Astrocyte (in vitro differentiated cells and primary cell): ENCODE results near the gene OMG. TPM values are rescaled to one million over a fixed set of nuclear protein-coding genes. Genes with fewer than 3 reads are reported as not detected.

ENCODE experiments used
- DNase-seq: peaks from one replicate; pipeline ENCODE4 v3.0.0-alpha.2; 2010; ENCODE audit warnings: low read depth
- FAIRE-seq: peaks from 2 replicates; lab custom pipeline; 2011; peaks lifted over from hg19 to GRCh38; lab: Jason Lieb, UNC
- H2AFZ ChIP-seq: 2 replicates; pipeline ENCODE4 v1.6.0; 2012; ENCODE audit warnings: low read depth, low read length, inconsistent platforms
- H3K27ac ChIP-seq: 2 replicates; pipeline ENCODE4 v1.5.1; 2011; ENCODE audit warnings: low read depth, low read length, inconsistent platforms
- H3K27me3 ChIP-seq: 2 replicates; pipeline ENCODE4 v1.6.0; 2011; ENCODE audit warnings: low read length, inconsistent platforms; ENCODE audit not compliant: insufficient read depth
- H3K36me3 ChIP-seq: 2 replicates; pipeline ENCODE4 v1.5.1; 2011; ENCODE audit warnings: low read length, inconsistent platforms; ENCODE audit not compliant: insufficient read depth
- H3K4me1 ChIP-seq: 2 replicates; pipeline ENCODE4 v1.5.1; 2011; ENCODE audit warnings: low read length, inconsistent platforms; ENCODE audit not compliant: insufficient read depth
- H3K4me2 ChIP-seq: 2 replicates; pipeline ENCODE4 v1.6.0; 2012; ENCODE audit warnings: low read length, inconsistent platforms
- H3K4me3 ChIP-seq: 2 replicates; pipeline ENCODE4 v1.5.1; 2011; ENCODE audit warnings: low read depth, mild to moderate bottlenecking, low read length, inconsistent platforms; ENCODE audit not compliant: insufficient read depth
- H3K79me2 ChIP-seq: 2 replicates; pipeline ENCODE4 v1.6.0; 2012; ENCODE audit warnings: mild to moderate bottlenecking, low read length, inconsistent platforms; ENCODE audit not compliant: insufficient read depth
- H3K9ac ChIP-seq: 2 replicates; pipeline ENCODE4 v1.6.0; 2012; ENCODE audit warnings: mild to moderate bottlenecking, low read length, inconsistent platforms
- H3K9me3 ChIP-seq: 2 replicates; pipeline ENCODE4 v1.5.1; 2012; ENCODE audit warnings: low read depth, mild to moderate bottlenecking, low read length, inconsistent platforms; ENCODE audit not compliant: insufficient read depth
- H4K20me1 ChIP-seq: 2 replicates; pipeline ENCODE4 v1.6.0; 2012; ENCODE audit warnings: low read length, inconsistent platforms; ENCODE audit not compliant: insufficient read depth
- H3K27ac Mint-ChIP-seq: one replicate; pipeline ENCODE4 v1.8.0; 2021; ENCODE audit warnings: mild to moderate bottlenecking, mixed read lengths; ENCODE audit not compliant: unreplicated experiment
- H3K27me3 Mint-ChIP-seq: one replicate; pipeline ENCODE4 v1.8.0; 2021; ENCODE audit warnings: low read depth, mixed read lengths; ENCODE audit not compliant: unreplicated experiment
- H3K36me3 Mint-ChIP-seq: one replicate; pipeline ENCODE4 v1.8.0; 2021; ENCODE audit warnings: low read depth, mixed read lengths; ENCODE audit not compliant: unreplicated experiment
- H3K4me1 Mint-ChIP-seq: one replicate; pipeline ENCODE4 v1.8.0; 2021; ENCODE audit warnings: low read depth, mixed read lengths; ENCODE audit not compliant: unreplicated experiment
- H3K4me3 Mint-ChIP-seq: one replicate; pipeline ENCODE4 v1.8.0; 2021; ENCODE audit warnings: mild to moderate bottlenecking, moderate library complexity, mixed read lengths; ENCODE audit not compliant: unreplicated experiment
- H3K9me3 Mint-ChIP-seq: one replicate; pipeline ENCODE4 v1.8.0; 2021; ENCODE audit warnings: mild to moderate bottlenecking, mixed read lengths; ENCODE audit not compliant: unreplicated experiment
- CTCF ChIP-seq: IDR thresholded peaks from 2 replicates; pipeline ENCODE4 v1.5.1; 2011; ENCODE audit warnings: low read depth, mild to moderate bottlenecking, inconsistent platforms, low read length, moderate library complexity; ENCODE audit not compliant: insufficient read depth
- EZH2 ChIP-seq: IDR thresholded peaks from 2 replicates; pipeline ENCODE4 v1.6.1; 2012; ENCODE audit warnings: mild to moderate bottlenecking, low read length, inconsistent platforms; ENCODE audit not compliant: insufficient read depth
- total RNA-seq: library from RNA; stranded (reverse); gene quantifications from 2 replicates; pipeline ENCODE4 v1.2.1, GENCODE V29; 2021

Gene OMG
- total RNA-seq, 1 donor from 2014 or later = not detected

DNA sequence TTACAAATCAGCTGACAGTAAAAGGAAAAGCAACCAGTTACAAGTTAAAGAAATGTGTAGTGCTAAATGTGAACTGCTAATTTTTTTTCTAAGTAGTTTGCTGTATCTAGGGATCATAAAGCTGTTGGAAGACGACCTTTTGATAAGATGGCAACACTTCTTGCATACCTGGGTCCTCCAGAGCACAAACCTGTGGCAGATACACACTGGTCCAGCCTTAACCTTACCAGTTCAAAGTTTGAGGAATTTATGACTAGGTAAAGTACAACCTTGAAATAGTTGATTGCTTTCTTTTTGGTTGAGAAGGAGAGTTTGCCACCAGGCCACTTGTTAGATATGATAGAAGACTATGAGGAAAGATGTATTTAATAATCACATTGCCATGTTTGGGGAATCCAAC lies 35.4 kb downstream of the OMG start:
- Histone ChIP-seq H3K4me3 (no peak overlapping the region), H3K9ac (no peak overlapping the region), H4K20me1 (no peaks in the 10 kb centered on the region), H3K36me3 (peaks cover 16% of the 10 kb centered on the region), H3K4me1 (no peaks in the 10 kb centered on the region), H3K4me2 (no peak overlapping the region), H3K79me2 (no peaks in the 10 kb centered on the region), H2AFZ (no peak overlapping the region), H3K9me3 (no peaks in the 10 kb centered on the region), H3K27ac (no peak overlapping the region), H3K27me3 (no peaks in the 10 kb centered on the region)
- DNase-seq (no peak), FAIRE-seq (no peak)
- TF ChIP-seq CTCF = no peak
- no peak for TF ChIP-seq EZH2
- Mint-ChIP-seq H3K9me3 (no peaks in the 10 kb centered on the region), H3K27ac (no peak overlapping the region), H3K4me1 (peaks cover 3% of the 10 kb centered on the region), H3K36me3 (peaks cover 4% of the 10 kb centered on the region), H3K4me3 (no peak overlapping the region), H3K27me3 (no peaks in the 10 kb centered on the region)

GRCh38 chr17:31260151-31260550 lies 36.9 kb downstream of the OMG start:
- H3K27me3 ChIP-seq = no peaks in the 10 kb centered on the region
- H2AFZ ChIP-seq = no peak overlapping the region
- H3K4me2 ChIP-seq = no peak overlapping the region
- no peaks in the 10 kb centered on the region for H3K4me1 ChIP-seq
- H3K36me3 ChIP-seq = peaks cover 10% of the 10 kb centered on the region
- no peak overlapping the region for H3K27ac ChIP-seq
- H3K79me2 ChIP-seq = no peaks in the 10 kb centered on the region
- no peaks in the 10 kb centered on the region for H3K9me3 ChIP-seq
- TF ChIP-seq EZH2 = no peak
- TF ChIP-seq CTCF = no peak
- Mint-ChIP-seq H3K9me3 (no peaks in the 10 kb centered on the region), H3K36me3 (no peaks in the 10 kb centered on the region), H3K4me1 (no peaks in the 10 kb centered on the region), H3K4me3 (no peak overlapping the region), H3K27me3 (no peaks in the 10 kb centered on the region), H3K27ac (no peak overlapping the region)
- H3K4me3 ChIP-seq = no peak overlapping the region
- no peak overlapping the region for H3K9ac ChIP-seq
- no peaks in the 10 kb centered on the region for H4K20me1 ChIP-seq
- DNase-seq (no peak), FAIRE-seq (no peak)

GRCh38 chr17:31256936-31257335 lies 40.1 kb downstream of the OMG start:
- Mint-ChIP-seq H3K27me3 (no peaks in the 10 kb centered on the region), H3K4me1 (no peaks in the 10 kb centered on the region), H3K9me3 (no peaks in the 10 kb centered on the region), H3K4me3 (no peak overlapping the region), H3K27ac (no peak overlapping the region), H3K36me3 (no peaks in the 10 kb centered on the region)
- Histone ChIP-seq H3K9me3 (no peaks in the 10 kb centered on the region), H3K4me3 (no peak overlapping the region), H4K20me1 (no peaks in the 10 kb centered on the region), H3K79me2 (no peaks in the 10 kb centered on the region), H3K9ac (no peak overlapping the region), H3K27ac (no peak overlapping the region), H3K4me2 (no peak overlapping the region), H2AFZ (no peak overlapping the region), H3K27me3 (no peaks in the 10 kb centered on the region), H3K36me3 (peaks cover 9% of the 10 kb centered on the region), H3K4me1 (no peaks in the 10 kb centered on the region)
- no peak for TF ChIP-seq CTCF
- TF ChIP-seq EZH2 = no peak
- FAIRE-seq (no peak), DNase-seq (no peak)
